Glomerular visceral epithelial cell (primary cell): ENCODE results near the gene MACROD1.
A peak's percentile ranks its signal among the peaks of the same experiment; 100 is the strongest.

Experiments used
- DNase-seq: peaks from one replicate; pipeline ENCODE4 v3.0.0-alpha.2; 2016; ENCODE audit errors: extremely low spot score

The MACROD1 gene

GRCh38 chr11:64152841-64153691, 12.8 kb downstream of the MACROD1 start:
- DNase-seq, result peak; percentile 62

- no peak for DNase-seq
Observed at GRCh38 chr11:64151337-64151736, 14.6 kb downstream of the MACROD1 start.

- no peak for DNase-seq
Observed at GRCh38 chr11:64150481-64151239, 15.3 kb downstream of the MACROD1 start.

GRCh38 chr11:64150051-64150450, 15.9 kb downstream of the MACROD1 start:
- DNase-seq, result no peak

- no peak for DNase-seq
Observed at GRCh38 chr11:64148917-64149617, 16.8 kb downstream of the MACROD1 start.

GRCh38 chr11:64148226-64148916, 17.5 kb downstream of the MACROD1 start:
- peak; percentile 67 for DNase-seq

DNA sequence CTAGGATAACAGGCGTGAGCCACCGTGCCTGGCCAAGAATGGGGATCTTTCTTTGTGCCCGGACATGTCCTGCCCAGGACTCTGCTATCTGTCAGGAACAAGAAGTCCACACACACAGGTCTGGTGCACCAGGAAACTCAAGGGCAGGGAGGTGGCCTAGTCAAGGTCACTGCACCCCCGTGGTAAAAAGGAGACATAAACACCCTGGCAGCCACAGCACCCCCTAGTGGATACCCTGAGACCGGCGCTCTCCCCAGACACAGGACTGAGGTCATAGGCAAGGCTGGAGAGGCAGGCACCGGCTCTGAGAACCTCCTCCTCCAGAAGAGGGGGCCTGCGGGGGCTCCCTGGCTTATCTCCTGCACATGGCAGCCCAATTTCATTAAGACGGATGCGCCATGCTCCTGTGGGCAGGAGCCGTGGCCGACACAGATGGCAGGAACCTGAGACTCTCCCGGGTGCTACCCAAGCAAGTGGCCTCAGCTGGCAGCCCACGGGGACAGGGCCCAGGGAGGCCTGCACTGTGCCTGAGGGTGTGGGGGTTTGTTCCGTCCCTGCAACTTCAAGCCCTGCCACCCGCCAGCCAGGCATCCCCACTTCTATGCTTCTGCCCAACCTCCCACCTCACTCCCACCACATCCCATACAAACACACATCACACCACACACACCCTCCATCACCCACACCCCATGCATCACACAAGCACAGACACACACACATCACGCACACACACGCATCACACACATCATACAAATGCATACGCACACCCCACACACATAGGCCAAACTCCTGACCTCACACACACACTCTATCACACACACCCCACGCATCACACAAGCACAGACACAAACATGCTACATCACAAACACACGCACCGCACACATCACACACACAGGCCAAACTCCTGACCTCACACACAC, 19.6 kb downstream of the MACROD1 start:
- peak; percentile 53 for DNase-seq

- no peak for DNase-seq
Observed at GRCh38 chr11:64144587-64145472, 21.1 kb downstream of the MACROD1 start.

GRCh38 chr11:64141081-64141783, 24.7 kb downstream of the MACROD1 start:
- peak; percentile 59 for DNase-seq

DNA sequence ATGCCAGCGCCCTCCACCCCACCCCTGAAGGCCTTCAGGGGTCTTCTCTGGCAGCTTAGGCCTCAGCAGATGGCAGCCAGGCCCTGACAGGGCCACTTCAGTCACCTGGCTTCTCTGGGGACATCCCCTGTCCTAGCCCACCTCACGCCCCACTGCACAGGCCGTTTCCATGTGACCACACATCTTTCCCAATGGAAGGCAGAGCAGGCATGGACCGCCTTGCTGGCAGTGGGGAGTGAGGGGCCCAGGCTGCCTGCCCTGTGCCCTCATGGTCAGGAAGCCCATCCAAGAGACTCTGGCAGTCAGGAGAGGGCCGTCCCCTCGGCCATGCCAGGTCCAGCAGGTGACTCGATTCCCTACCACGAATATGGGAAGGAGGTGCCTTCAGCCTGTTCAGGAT, 25.8 kb downstream of the MACROD1 start:
- DNase-seq, result no peak

GRCh38 chr11:64139049-64139448, 26.9 kb downstream of the MACROD1 start:
- DNase-seq, result no peak

DNA sequence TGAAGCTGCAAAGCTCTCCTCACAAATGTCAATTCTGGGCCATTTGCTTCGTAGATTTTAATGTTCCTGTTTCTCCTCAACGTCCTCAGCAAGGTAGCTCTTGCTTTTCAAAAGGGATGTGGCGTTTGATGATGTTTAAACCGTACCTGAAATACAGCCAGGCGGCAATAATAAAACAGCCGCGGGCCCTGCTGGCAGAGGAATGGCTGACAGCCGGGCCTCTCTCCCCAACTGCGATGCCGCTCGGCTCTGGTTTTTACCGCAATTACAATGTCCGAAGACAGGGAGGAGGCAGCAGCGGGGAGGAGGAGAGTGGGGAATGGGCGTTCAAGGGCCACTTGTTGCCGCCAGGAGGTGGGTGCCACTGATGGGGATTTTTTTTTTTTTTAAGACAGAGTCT, 27.5 kb downstream of the MACROD1 start:
- DNase-seq, result no peak

GRCh38 chr11:64136765-64137441, 29.0 kb downstream of the MACROD1 start:
- DNase-seq, result no peak

DNA sequence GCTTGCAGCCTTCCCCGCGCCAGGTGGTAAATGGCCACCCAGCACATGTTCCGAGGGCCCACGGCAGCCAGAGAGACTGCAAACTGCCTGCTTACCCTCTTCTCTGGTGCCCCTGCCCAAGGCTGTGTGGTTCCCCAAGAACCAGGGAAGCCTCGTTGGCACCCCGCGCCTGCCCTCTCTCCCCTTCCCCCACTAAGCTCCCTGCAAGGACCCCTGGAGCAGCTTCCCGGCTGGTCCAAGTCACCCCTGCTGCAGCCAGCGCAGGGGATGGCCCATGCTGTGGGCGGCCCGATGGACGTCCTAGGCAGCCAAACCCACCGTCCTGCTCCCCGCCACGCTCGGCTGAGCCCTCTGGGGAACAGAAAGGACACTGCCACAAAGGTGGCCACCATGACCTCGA, 30.2 kb downstream of the MACROD1 start:
- no peak for DNase-seq

- DNase-seq, result no peak
Observed at GRCh38 chr11:64134963-64135362, 30.9 kb downstream of the MACROD1 start.

DNA sequence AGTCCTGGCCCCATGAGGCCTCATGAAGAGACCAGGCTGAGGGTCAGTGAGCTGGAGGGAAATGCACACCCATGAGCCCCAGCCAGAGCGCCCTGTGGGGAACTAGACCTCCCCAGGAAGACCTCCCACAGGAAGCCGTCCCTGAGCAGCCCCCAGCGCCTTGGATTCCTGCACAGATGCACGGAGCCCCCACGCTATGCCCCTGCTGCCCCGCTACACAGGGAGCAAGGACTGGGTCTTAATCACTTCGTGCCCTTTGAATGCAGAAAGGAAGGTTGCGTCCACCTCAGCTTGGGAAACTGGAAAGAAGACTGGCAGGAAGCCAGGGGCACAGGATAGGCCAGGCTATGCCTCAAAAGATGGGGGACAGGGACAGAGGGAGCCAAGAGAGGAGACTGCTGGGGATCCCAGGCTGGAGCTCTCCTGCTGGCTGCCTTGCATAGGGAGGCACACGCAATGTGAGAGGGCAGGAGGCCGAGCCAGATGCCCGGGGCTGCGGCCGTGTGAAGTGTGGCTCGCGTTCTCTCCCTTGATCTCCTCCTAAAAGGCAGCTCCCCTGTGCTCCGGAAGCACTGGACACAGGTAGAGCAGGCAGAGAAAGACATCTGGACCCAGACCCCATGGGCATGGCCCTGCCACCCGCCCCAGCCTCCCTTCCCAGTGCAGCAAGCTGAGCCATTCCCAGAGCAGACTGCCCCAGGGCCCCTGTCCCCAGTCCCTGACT, 32.8 kb downstream of the MACROD1 start:
- DNase-seq, result no peak

GRCh38 chr11:64132191-64132771, 33.6 kb downstream of the MACROD1 start:
- DNase-seq, result no peak
